HG03520 (cell line): Measurements from ENCODE around the gene SPTLC3.

Source experiments
- ATAC-seq: cut with Tn5 transposase; IDR thresholded peaks from one replicate; pipeline ENCODE4 v1.9.1; 2021; ENCODE audit warnings: mild to moderate bottlenecking, moderate library complexity; ENCODE audit not compliant: unreplicated experiment

The SPTLC3 gene

DNA sequence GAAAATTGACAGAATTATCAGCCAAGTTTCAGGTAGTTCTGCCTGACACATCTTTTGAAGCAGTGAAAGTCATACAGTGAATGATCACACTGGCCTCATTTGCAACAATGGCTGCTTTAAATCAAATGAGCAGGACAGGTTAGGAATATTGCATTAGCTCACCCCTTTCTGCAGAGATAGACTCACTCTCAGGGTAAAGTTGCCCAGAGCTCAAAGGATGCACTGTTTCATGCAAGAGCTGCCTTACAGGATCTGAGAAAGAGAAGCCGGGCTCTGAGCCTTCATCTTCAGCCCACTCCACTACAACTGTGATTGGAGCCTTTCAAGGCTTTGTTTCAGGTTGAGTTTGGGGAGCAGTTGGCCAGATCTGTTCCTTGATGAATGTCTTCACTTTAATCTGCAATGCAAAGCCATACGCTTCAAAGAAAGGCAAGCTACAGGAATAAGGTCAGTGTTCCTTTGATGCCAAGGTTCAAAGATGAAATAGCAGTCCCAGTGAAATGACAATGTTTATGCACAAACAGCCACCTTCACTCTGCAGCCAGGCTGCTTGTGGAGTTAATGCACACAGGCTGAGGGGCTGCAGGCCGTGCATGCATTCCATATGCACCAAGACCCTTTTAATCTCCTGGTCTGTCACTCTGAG is 121.4 kb downstream of the SPTLC3 start:
- ATAC-seq: no peak

DNA sequence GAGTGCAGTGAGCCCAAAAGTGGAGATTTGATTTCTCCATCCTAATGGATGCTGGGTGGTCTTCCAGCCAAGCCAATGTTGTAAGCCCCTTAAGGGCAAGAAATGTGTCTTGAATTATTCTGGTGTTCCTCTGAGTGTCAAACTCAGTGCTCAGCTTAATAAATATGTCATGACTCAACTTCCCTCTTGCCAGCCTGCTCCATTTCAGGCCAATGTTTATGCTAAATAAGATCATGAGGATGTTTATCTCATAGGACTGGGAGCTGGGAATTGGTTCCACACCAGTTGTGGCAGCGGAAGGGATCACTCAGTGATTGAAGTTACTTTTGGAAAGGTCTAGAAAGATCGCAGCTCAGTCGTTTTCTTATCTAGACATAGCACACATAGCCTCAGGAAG is 121.9 kb downstream of the SPTLC3 start:
- ATAC-seq: no peak

DNA sequence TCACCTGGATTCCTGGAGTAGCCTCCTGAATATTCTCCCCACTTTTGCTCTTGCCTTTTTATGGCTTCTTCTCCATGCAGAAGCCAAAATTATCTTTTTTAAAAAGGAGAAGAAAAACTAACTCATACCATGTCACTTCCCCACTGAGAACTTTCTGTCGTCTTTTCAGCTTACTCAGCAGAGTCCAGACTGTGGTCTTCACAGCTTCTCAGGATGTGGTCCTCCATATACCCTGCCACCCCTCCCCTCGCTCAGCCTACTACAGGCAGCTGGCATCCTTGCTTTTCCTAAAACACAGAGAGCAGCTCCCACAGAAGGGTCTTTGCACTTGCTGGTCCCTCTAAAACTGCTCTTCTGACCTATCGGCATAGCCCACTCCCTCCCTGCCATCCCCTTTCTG is 122.9 kb downstream of the SPTLC3 start:
- no peak for ATAC-seq

DNA sequence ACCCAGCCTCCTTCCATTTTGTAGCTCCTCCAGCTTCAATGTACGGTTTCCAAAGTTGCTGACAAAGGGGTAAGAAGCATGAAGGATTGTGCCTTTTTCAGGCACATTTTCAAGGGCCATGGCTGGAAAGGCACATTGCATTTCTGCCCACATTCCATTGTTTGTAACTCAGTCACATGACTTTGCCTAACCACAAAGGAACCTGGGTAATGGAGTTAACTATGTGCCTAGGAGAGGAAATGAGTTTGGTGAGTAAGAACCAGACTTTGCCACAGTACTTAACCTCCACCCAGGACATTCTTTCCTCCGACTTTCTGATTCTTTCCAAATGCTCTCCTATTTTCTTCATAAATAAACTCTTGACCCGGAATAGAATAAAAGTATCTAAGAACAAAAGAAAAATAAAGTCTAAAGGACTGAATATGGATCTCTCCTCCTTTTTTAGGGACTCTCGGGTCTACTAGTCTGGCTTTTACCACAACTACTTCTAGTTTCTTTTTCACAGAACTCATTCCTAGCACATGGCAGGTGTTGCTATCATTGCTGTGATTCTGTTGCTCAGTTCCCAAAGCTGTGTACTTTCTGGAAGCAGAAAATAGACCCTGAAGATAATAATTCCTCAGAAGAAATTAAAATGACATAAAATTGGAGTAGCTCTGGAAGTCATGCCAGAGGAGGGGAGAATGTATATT is 130.8 kb downstream of the SPTLC3 start:
- no peak for ATAC-seq

DNA sequence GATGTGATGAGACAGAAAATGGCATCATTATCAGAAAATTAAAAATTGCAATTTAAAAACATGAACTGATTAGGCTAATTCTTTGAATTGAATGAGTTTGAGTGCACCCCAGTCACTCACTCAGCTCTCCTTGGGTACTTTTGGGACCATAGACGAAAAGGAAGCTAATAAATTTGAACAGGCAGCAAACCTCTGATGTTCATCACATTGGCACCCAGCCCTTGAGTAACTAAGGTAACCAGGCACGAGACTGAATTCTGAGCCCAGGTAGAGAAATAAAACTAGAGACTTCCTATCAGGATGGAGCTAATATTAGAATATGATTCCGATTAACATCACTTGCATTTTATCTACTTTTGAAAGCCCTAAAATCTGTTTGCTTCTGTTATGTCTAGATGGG is 131.4 kb downstream of the SPTLC3 start:
- no peak for ATAC-seq

DNA sequence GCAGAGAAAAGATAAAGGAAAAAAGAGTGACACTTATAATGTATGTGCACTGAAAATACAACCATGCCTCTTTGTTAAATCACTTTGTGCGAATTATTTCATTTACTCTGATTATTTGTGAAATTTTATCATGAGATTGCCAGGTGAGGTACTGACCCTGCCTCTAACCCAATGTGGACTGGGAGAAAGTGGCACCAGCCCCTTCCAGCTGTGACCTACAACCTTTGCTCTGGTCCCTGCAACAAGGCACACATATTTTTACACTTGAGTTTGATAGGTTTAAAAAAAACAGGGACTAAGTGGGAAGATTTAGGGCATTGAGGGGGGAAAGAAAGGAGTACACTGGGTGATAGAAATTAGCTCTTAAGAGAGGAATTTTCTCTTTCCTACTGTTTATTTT is 132.0 kb downstream of the SPTLC3 start:
- no peak for ATAC-seq

DNA sequence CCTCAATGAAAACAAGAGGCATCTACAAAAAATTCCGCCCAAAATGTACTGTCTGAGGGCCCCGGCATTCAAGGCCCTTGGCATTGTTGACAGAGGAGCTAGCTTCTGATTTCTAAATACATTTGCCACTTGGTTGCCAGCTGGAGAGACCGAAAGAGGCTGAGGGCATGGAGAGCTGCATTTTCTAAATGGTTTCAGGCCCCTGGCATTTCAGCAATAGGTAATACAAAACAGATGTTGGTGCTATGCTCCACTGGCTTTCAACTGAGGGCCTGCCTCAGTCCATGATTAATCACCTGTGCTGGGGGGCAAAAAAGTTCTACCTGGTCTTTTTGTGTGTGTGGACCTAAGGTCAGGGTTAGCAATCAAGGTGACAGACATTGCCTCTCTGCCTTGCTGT is 132.8 kb downstream of the SPTLC3 start:
- ATAC-seq: no peak

DNA sequence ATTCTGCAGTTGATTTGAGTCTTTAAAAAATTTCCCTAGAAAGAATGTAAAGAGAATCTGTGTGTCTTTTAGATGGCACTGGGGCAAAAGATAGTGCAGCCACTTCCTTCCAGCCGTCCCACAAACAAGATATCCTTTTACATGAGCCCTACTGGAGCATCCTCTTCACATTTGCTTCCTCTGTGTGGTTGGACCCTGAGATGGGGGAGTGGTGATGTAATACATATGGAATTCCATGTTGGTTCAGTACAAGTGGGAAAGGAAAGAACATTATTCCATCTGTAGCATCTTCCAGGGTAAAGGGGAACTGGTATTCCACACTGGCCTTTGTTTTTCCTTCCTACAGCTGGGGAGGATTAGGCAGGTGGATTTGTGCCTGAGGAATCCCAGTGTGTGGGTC is 133.4 kb downstream of the SPTLC3 start:
- ATAC-seq: no peak

DNA sequence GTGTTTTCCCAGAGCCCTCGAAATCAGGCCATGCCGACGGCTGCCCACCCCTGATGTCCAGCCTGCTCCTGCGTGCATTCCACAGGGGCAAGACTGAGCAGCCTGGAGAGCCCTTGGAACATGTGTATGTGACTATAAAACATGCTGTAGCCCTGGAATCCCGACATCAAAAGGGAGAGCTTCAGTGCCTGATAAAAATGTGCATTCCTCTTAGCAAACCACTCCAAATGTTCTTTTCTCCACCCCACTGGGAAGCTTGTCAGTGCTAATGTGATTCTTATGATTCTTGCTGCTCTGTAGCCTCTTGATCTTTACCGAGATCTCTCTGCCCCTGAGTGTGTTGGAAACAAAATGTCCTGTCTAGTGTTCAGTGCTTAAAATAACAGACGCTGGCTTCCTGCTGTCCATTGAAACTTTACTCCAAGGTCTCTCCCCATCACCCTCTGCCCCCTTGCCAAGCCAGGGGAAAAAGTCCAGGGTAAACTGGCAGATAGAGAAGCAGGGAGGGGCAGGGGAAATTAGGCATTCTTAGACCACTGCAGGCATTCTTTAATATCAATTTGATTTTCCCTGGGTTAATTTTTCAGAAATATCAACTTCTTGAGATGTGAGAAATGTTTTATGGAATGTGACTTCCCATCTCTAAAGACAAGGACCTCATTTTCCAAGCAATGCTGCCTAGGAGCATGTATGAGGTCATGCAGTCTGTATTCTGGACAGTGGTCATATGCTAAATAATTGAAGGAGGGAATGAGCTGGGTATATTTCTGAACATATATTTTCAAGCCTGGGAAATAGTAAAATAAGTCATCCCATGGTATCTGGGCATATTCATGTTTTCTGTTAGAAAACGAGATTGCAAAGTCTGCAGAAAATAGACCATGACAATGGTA is 138.5 kb downstream of the SPTLC3 start:
- ATAC-seq: no peak

DNA sequence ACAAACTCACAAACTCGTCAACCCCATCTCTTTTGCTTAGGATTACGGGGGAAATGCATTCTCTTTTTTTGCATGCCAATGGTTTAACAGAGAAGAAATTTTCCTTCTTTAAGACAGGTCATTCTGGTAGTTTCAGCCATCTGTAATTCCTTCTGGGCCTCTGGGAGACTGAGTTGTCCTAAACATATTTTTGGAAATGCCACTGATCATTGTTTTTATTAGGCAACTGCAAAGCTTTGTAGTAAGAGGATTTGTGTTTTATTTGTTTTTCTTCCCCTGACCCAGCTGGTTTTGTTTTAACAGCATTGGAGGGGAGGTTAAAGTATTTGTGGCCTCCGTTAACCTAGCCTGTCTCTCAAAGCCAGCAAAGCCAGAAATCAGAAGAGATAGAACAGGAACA is 139.2 kb downstream of the SPTLC3 start:
- no peak for ATAC-seq

DNA sequence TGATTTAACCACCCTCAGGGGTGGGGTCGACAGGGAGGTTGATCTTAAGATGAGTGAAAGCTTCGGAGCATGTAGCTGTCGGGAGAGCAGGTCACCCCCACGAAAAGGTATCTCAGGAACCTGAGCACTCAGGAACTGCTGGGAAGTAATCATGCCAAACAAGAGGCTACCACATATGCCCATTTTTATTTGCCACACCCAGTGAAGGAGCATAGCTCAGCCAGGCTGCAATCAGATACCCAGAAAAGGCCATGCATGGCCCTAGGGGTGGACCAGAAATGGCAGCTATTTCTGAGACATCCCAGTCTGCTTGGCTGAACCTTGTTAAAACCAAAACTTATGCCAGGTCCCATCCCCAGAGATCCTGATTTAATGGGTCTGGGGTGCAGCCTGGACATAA is 139.6 kb downstream of the SPTLC3 start:
- no peak for ATAC-seq

DNA sequence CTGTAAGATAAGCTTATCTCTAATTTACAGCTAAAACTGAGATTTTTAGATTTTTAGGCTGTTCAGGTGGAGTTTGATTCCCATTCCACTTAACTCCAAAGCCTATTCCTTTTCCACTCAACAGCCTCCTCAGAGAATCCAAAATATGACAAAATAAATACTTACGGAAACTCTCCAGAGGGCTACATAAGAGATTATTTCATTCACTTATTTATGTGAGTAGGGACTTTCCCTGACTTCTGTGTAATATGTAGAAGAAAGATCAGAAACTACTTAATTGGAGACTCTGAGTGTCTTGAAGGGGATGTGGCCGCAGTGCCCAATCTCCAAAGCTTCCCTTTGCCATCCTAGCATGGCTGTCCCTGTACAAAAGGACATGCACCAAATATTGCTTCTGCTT is 140.2 kb downstream of the SPTLC3 start:
- no peak for ATAC-seq

DNA sequence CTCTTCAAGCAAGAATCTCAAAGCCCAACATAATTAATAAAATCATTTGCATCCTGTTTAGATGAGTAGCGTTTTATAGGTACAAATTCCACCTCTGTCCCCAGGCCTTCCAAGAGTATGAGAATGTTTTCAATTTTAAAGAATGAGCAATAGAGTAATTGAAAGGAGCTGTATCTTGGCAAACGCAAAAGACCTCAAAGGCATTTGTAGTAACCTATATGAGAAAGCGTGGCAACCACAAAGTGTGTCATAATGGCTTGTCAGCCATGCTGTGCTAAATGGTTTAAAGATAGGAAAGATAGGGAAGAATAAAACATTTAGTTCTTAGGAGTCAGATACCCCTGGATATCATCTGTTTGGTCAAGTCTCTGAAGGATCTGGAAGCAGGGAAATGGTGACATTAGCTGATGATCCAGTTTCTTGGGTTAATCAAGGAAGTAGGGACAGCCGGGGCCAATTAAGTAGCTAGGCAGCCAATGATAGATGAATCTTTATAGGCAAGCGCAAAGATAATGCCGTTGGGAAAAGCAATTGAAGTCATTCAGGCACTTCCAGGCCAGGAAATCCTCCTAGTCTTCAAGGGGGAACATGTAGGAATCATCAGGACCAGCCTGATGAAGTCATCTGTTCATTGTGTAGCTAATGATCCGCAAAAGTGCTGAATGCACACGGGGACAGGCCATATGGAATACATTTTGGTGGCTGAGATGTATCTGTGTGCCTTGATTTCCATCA is 140.8 kb downstream of the SPTLC3 start:
- ATAC-seq: no peak

DNA sequence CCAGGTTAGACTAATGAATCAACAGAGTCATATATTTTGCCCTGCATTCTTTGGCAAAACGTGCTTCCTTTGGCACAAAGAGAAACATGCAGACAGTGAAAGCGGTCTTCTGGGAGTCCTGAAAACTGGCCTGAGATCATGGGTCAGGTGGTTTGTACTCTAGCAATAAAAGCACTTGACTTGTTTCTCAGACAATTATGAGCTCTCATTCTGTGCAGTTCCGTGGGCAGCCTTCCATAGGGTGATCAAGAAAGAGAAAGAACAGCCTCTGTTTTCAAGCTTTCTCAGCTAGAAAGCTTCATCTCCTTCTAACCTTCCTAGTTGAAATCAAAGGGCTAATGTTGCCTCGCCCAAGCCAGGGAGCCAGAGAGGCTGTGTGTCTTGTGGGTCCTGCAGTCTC is 149.6 kb downstream of the SPTLC3 start:
- ATAC-seq: no peak

DNA sequence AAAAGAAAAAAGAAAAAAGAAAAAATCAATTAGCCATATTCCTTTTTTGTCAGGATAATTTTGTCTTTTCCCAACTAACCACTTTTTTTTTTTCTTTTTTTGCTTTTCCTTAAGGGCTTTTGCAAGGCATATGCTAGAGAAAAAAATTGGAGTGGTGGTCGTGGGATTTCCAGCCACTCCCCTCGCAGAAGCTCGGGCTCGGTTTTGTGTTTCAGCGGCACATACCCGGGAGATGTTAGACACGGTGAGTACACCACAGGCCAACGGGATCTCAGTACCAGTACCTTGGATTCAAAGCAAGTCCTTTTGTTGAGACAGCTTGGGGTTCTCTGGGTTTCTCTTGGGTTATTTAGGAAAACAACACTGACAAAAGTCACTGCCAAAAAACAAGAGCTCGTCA is 151.1 kb downstream of the SPTLC3 start:
- no peak for ATAC-seq

DNA sequence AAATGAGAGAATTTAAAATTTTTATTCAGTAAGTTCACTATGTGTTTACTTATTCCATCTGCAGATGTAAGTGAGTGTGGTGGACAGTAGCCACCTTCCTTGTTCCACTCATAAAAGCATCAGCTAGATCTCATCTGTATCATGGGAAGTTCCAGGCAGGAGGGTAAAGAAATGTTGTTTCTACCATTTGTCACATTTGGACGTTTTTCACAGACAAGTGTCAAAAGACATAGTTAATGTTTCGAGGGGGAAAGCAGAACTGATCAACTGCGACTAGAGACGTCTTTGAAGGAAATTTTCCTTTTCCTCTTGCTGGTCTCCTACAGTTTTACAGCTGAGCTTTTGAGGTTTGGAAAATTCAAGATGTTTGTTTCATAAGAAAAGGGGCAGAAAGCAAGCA is 156.4 kb downstream of the SPTLC3 start:
- no peak for ATAC-seq

DNA sequence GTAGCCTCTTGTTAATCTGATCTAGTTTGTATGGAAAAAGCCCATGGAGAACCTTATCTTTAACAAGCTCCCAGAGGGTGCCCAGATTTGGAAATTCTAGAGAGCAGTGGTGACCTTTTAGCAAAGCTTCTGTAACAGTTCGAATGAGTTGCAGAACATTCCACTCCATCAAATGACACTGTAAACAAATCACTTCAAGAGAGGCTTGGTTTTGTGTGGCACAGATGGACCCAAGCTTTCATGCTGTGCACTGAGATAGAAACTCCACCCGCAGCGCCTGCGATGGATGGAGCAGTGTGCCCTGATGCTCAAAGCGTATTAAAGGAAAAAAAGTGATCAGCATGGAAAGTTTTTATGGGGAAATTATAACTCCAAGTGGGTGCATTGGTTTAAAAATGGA is 157.2 kb downstream of the SPTLC3 start:
- no peak for ATAC-seq

DNA sequence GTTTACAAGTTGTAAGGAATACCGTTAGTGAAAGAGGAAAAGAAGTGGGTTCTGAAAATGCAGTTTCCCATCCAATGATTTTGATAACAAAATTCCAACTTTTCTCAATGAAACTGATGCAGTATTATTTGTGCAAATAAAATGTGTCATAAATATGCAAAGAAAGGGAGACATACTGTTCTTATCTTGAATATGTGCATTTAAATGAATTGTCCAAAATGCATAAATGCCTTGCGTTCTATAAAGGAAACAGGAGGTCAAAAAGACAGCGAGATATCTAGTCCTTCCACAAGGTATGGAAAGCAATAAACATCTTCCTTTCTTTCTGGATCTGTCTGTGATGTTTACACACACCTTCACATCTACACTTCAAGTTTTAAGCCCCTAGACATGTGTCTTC is 157.7 kb downstream of the SPTLC3 start:
- no peak for ATAC-seq

DNA sequence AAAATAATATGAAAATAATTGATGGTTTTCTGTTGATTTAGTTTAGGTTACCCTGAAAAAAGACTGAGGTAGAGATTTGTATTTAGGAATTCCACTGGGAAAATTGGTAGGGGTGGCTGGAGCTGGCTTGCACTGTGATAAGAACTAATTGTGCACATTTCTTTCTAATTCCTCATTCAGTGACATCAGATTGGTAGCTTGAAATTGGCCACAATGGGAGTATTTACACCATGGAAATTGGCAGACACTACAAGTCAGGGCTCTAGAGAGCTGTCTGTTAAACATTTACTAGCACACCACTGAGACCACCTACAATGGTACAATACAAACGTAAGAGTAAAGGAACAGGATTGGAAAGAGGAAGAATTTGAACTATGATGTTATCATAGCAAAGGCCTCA is 160.3 kb downstream of the SPTLC3 start:
- no peak for ATAC-seq

DNA sequence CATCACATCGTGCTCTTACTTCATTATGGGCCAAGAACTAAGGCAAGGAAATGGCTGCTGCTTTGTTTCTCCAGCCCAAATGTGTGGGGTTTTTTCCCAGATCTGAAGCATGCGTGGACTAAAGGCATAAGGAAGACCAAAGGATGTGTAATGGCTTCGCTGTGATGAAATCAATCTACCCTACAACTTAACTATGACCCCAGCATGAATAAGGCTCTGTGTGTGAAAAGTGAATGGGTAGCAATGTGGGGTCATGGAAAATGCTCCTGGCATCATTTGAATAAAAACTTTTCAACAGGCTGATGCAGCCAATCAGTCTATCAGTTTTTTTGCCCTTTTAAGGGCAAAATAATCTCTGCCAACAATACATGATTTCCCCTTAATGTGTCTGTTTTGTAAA is 162.0 kb downstream of the SPTLC3 start:
- no peak for ATAC-seq

DNA sequence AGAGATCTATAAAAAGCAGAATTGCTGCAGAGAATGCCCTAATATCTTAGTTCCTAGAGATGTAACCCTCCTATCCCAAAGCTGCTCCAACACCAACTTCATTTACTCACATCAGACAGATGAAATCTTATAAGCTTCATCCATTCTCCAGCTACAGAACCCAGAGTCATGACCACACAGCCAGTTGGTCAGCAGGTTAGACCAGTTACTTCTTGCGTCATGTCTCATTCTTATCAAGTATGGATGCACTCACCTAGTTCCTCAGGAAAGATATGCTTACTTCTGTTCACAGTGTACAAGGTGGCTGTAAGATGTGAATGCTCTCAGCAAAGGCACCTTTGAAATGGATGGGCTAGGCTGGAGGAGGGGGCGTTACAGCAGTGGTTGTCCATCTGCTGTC is 164.4 kb downstream of the SPTLC3 start:
- no peak for ATAC-seq
